GM21717 (cell line): ENCODE data around the gene VPS26B.
"Not testable (repeated sequence)": the region's sequence is repeated elsewhere in the genome, so short reads cannot be mapped to it uniquely, and the experiment has no call there.

Experiments used
- ATAC-seq: cut with Tn5 transposase; IDR thresholded peaks from one replicate; pipeline ENCODE4 v1.9.1; 2021; ENCODE audit warnings: mild to moderate bottlenecking, moderate library complexity; ENCODE audit not compliant: unreplicated experiment

The VPS26B gene

GRCh38 chr11:134223836-134224709 is at the start of gene VPS26B, which contains the start of gene NCAPD3:
Gene VPS26B (plus strand): TSS chr11:134224671. CDS start chr11:134225123, 452 bp downstream.
Gene NCAPD3 (minus strand): TSS chr11:134223967. CDS start chr11:134223926, 41 bp downstream.
- peak; percentile 87 for ATAC-seq

GRCh38 chr11:134176284-134176683 is 48.2 kb upstream of the VPS26B start:
- no peak for ATAC-seq

GRCh38 chr11:134178032-134178674 is 46.3 kb upstream of the VPS26B start:
- ATAC-seq = no peak

GRCh38 chr11:134181707-134182106 is 42.8 kb upstream of the VPS26B start:
- ATAC-seq = no peak

GRCh38 chr11:134188092-134188491 is 36.4 kb upstream of the VPS26B start:
- ATAC-seq = not testable (repeated sequence)

GRCh38 chr11:134196756-134197155 is 27.7 kb upstream of the VPS26B start:
- ATAC-seq = no peak

GRCh38 chr11:134199531-134199930 is 24.9 kb upstream of the VPS26B start:
- no peak for ATAC-seq

- ATAC-seq = no peak
Measured at GRCh38 chr11:134200688-134201087, 23.8 kb upstream of the VPS26B start.

GRCh38 chr11:134202661-134203060 is 21.8 kb upstream of the VPS26B start:
- ATAC-seq = no peak

- ATAC-seq = no peak
Measured at GRCh38 chr11:134205729-134206128, 18.7 kb upstream of the VPS26B start.

- ATAC-seq = no peak
Measured at GRCh38 chr11:134206185-134206584, 18.3 kb upstream of the VPS26B start.

GRCh38 chr11:134207538-134208239 is 16.8 kb upstream of the VPS26B start:
- ATAC-seq = no peak

GRCh38 chr11:134215836-134216235 is 8.6 kb upstream of the VPS26B start:
- no peak for ATAC-seq

GRCh38 chr11:134216816-134217215 is 7.7 kb upstream of the VPS26B start:
- ATAC-seq = no peak

GRCh38 chr11:134223121-134223520 is 1.4 kb upstream of the VPS26B start:
- ATAC-seq = no peak

- ATAC-seq = peak; percentile 20
Measured at GRCh38 chr11:134224710-134225664, 516 bp downstream of the VPS26B start.

- ATAC-seq = no peak
Measured at GRCh38 chr11:134226806-134227325, 2.4 kb downstream of the VPS26B start.

GRCh38 chr11:134228625-134229024 is 4.2 kb downstream of the VPS26B start:
- ATAC-seq = peak; percentile 55

- no peak for ATAC-seq
Measured at GRCh38 chr11:134229126-134229790, 4.8 kb downstream of the VPS26B start.
